Cardiac fibroblast (primary cell): ENCODE data around the gene TMEM218.
A peak's percentile ranks its signal among the peaks of the same experiment; 100 is the strongest.

Experiments used
- DNase-seq, 2 donors: peaks; one replicate each; pipeline versions ENCODE4 v3.0.0 to v3.0.0-alpha.2; 2010; ENCODE audit warnings: low read depth in 2 of 2
- H3K4me3 ChIP-seq, 2 donors: replicated peaks in 1 of 2; 1 replicate in 1 of 2; 2 replicates in 1 of 2; pipeline ENCODE4 v1.5.1; 2011; ENCODE audit warnings: low read depth in 2 of 2, low read length in 2 of 2, mild to moderate bottlenecking in 2 of 2, moderate library complexity in 1 of 2
- TF ChIP-seq, protein P1 (sequence below): IDR thresholded peaks from one replicate; pipeline ENCODE4 v1.5.1; 2011; ENCODE audit warnings: low read depth, mild to moderate bottlenecking, low read length, inconsistent platforms

Gene TMEM218

DNA sequence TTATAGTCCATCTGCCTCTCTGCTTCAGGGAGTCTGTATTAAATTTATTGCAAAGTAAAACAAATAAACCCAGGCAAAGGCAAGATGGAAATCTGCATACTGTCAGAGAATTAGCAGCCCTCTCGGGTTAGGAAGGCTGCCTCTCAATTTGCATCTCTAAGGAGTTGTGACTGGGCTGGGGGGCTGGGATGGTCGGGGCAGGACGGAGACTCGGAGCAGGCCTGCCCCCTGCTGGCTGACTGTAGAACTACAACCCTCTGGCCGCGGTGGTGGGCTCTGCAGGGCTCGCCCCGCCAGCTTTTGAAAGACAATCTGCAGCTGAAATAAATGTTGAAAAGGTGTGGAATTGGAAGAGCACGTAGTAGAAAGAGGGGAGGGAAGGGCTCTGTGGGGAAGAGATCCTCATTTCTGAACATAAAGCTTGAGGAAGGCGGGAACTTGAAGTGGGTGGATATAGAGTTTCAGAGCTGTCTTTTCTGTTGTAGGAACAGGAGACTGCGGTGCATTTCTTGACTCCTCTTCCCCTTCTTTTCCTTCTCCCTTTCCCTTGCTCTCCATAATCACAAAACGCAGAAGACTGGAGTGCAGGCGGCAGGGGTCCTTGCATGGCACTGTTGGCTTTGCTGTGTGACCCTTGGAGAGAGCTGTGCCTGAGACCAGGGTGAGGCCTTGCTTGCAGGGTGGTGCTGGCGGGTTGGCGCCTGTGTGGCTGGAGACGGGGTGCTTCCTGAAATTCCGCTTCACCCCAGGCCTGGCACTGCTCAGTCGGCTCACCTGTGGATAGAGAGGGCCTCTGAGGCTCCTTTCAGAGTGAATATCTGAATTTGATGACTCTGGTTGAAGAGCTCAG lies 30.5 kb upstream of the TMEM218 start:
- DNase-seq = peak; percentile 45 to 46
- TF ChIP-seq, protein P1, sequence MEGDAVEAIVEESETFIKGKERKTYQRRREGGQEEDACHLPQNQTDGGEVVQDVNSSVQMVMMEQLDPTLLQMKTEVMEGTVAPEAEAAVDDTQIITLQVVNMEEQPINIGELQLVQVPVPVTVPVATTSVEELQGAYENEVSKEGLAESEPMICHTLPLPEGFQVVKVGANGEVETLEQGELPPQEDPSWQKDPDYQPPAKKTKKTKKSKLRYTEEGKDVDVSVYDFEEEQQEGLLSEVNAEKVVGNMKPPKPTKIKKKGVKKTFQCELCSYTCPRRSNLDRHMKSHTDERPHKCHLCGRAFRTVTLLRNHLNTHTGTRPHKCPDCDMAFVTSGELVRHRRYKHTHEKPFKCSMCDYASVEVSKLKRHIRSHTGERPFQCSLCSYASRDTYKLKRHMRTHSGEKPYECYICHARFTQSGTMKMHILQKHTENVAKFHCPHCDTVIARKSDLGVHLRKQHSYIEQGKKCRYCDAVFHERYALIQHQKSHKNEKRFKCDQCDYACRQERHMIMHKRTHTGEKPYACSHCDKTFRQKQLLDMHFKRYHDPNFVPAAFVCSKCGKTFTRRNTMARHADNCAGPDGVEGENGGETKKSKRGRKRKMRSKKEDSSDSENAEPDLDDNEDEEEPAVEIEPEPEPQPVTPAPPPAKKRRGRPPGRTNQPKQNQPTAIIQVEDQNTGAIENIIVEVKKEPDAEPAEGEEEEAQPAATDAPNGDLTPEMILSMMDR = peak; percentile 96
- no peak overlapping the region for H3K4me3 ChIP-seq

DNA sequence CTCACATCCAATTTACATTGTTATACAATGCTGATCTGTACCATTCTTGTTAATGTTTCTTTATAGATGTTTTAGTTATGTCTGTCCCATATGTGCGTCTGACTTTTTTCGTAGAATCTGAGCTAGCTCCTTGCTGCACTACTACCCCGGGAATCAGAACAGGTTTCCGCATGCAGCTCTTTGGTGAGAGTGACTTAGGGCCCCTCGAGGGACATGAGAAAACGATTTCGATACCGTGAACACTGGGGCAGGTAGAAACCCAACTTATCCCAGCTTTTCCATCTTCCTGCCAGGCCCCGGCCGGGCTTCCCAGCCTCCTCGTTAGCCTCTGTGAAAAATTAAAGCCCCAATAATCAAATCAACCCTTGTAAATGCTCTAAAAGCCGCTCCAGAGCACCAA lies 29.8 kb upstream of the TMEM218 start:
- TF ChIP-seq, protein P1 = no peak
- no peak for DNase-seq
- no peak overlapping the region for H3K4me3 ChIP-seq

DNA sequence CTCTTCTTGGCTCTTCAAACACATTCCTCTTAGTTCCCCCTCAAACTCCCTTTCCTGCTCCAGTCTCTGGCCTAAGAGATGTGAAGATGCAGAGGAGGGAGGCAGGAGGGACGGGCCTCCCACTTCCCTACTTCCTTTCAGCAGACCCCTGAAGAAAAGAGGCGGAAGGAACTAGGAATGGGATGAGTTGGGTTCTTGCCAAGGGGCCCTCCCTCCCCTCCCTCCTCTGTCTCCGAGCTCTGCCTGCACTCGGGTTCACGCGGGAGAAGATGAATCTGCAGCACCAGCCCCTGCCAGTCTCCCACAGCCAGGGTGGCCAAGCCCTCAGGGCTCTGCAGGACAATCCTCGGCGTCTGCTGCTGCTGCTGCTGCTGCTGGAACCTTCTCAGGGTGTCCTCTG lies 28.8 kb upstream of the TMEM218 start:
- TF ChIP-seq, protein P1 = no peak
- no peak overlapping the region for H3K4me3 ChIP-seq
- no peak for DNase-seq

DNA sequence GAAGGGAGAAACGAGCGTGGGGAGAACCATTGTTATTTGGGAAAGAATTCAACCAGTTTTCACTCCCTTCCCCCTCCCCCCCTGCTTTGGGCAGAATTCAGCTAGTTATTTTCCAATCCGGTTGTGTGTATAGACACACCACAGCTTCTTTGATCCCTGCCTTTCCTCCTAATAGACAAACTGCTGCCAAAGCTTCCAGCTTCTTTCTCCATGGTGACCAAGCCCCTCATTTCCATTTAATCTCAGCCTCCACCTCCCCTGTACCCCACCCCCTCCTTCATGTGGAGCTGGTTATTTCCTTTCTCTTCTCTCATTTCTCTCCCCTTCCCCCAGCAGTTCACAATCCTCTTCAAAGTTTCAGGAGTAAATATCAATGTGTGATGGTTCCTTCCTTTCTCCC lies 28.4 kb upstream of the TMEM218 start:
- DNase-seq = no peak
- TF ChIP-seq, protein P1 = no peak
- H3K4me3 ChIP-seq = no peak overlapping the region

DNA sequence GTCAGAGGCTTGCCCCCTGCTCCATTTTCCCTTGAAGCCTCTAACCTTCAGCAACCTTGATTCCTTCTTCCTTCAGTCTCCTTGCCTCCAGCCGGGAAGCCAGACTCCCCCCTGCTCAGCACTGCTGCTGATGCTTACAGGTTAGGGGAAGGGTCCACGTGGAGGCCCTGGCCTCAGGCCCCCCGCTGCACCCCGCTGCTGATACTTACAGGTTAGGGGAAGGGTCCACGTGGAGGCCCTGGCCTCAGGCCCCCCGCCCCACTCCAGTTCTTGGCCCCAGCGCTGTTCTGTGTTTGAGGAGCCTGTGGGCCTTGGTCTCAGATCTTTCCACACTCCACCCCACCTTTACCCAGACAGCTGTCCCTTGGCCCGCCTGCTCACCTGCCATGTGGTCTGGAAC lies 27.5 kb upstream of the TMEM218 start:
- no peak for DNase-seq
- TF ChIP-seq, protein P1 = no peak
- no peak overlapping the region for H3K4me3 ChIP-seq

DNA sequence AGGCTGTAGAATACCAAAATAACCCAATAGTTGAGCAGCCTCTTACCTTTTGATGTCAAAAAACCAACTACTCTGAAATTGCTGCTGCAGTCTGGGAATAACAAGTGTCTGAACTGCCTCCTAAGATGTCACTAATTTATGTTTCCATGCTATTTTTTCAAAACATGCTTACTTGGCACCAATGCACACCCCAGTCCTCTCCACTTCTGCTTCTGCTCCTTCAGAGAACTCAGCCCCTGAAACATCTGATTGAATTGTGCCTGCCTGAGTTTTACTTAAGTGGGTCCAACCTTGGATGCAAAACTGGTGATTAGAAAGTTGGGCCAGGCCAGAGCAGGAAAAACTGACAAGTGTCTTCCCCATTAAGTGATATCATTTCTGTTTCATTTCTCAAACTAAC lies 24.6 kb upstream of the TMEM218 start:
- TF ChIP-seq, protein P1 = no peak
- DNase-seq = no peak
- H3K4me3 ChIP-seq = no peak overlapping the region

DNA sequence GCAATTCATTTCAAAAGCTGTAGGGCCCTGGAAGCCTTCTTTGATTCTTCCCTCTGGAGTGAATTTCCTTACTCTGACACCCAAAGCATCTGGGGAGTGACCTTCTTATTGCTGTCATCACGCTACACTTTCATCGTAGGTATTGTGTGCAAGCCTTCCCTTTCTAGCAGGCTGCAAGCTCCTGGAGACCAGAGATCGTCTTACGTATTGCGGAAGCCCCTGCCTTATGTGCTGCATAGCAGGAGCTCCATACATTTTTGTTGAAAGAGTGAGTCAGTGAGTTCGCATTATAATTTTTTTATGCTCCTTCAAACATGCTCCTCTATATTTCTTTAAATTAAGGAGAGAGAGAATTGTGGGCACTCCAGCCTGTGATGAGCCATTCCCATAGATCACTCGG lies 21.2 kb upstream of the TMEM218 start:
- DNase-seq = no peak
- H3K4me3 ChIP-seq = no peak overlapping the region
- TF ChIP-seq, protein P1 = no peak
